K562 (cell line): ENCODE measurements around the gene SMAP2. TPM values are rescaled to one million over a fixed set of nuclear protein-coding genes. Genes with fewer than 3 reads are reported as not detected.
A peak's percentile ranks its signal among the peaks of the same experiment; 100 is the strongest.

Experiments
- ATAC-seq: fragments of 200-7000 bp; cut with Tn5 transposase; 3 replicates; pipeline ENCODE4 v1.9.1; 2020; ENCODE audit warnings: moderate library complexity
- BruUV-seq: library from RNA; stranded (reverse); fragments of 400-500 nt; replicated peaks from 2 replicates; lab custom pipeline; 2021; lab: Mats Ljungman, UMichigan
- CTCF ChIA-PET: fragments of 300-600 bp; formaldehyde crosslinking; extraction: SDS; loops from one replicate; lab custom pipeline; 2021; ENCODE audit warnings: low intra/inter-chr PET ratio; lab: Yijun Ruan, JAX
- POLR2A ChIA-PET: fragments of 300-600, 350-650 bp; sonication (Branson Sonifier 250); formaldehyde crosslinking; extraction: SDS; loops from one replicate; lab custom pipeline; 2021; ENCODE audit warnings: antibody characterized with exemption, inconsistent platforms; lab: Yijun Ruan, JAX
- DNase-seq, 4 experiments: peaks; one replicate each; pipeline versions ENCODE4 v3.0.0 to v3.0.0-alpha.2; 2011 to 2018; ENCODE audit warnings: low spot score in 3 of 4, mixed read lengths in 3 of 4; ENCODE audit errors: extremely low read depth in 1 of 4
- FAIRE-seq: peaks from 2 replicates; lab custom pipeline; 2011; peaks lifted over from hg19 to GRCh38; lab: Jason Lieb, UNC
- H2AFZ ChIP-seq: 2 replicates; pipeline ENCODE4 v1.6.0; 2011; ENCODE audit warnings: low read depth, low read length, control low read depth, inconsistent platforms
- H3K27ac ChIP-seq: fragments of 200-600 bp; 3 replicates; pipeline ENCODE4 v1.8.0; 2011; ENCODE audit warnings: low read depth, mild to moderate bottlenecking, control low read depth, inconsistent platforms, low read length, moderate library complexity, mixed read lengths; ENCODE audit errors: extremely low read depth
- H3K27me3 ChIP-seq, 2 experiments: fragments of 300-600 bp in 1 of 2; 2 replicates in 1 of 2; 3 replicates in 1 of 2; pipeline versions ENCODE4 v1.6.0 to v1.8.0; 2011; ENCODE audit warnings: inconsistent platforms in 2 of 2, low read length in 2 of 2, mild to moderate bottlenecking in 1 of 2, mixed read lengths in 1 of 2, moderate library complexity in 1 of 2; ENCODE audit not compliant: control insufficient read depth in 2 of 2, insufficient read depth in 2 of 2
- H3K36me3 ChIP-seq: fragments of 300-600 bp; 3 replicates; pipeline ENCODE4 v1.8.0; 2011; ENCODE audit warnings: mild to moderate bottlenecking, low read length, inconsistent platforms; ENCODE audit not compliant: control insufficient read depth, insufficient read depth
- H3K4me1 ChIP-seq, 2 experiments: fragments of 200-600 bp in 1 of 2; replicated peaks in 1 of 2; 2 replicates in 1 of 2; 3 replicates in 1 of 2; pipeline versions ENCODE4 v1.5.1 to v1.8.0; 2011; ENCODE audit warnings: inconsistent platforms in 2 of 2, low read length in 2 of 2, mild to moderate bottlenecking in 1 of 2, mixed read lengths in 1 of 2, moderate library complexity in 1 of 2; ENCODE audit not compliant: control insufficient read depth in 2 of 2, insufficient read depth in 2 of 2
- H3K4me2 ChIP-seq: 2 replicates; pipeline ENCODE4 v1.6.1; 2011; ENCODE audit warnings: low read length, control low read depth, inconsistent platforms, mixed read lengths; ENCODE audit not compliant: insufficient read depth
- H3K4me3 ChIP-seq: fragments of 200-600 bp; sonication (generic), shearing (Covaris generic); 2 replicates; pipeline ENCODE4 v1.5.1; 2016; ENCODE audit warnings: control low read depth, inconsistent platforms
- H3K79me2 ChIP-seq: fragments of 200-600 bp; 3 replicates; pipeline ENCODE4 v1.8.0; 2011; ENCODE audit warnings: low read length, inconsistent platforms; ENCODE audit not compliant: control insufficient read depth, insufficient read depth
- H3K9ac ChIP-seq, 2 experiments: 2 replicates each; pipeline versions ENCODE4 v1.6.0 to v1.6.1; 2011; ENCODE audit warnings: low read depth in 2 of 2, low read length in 2 of 2, control low read depth in 1 of 2, inconsistent platforms in 1 of 2, mild to moderate bottlenecking in 1 of 2, mixed read lengths in 1 of 2; ENCODE audit not compliant: insufficient read depth in 1 of 2
- H3K9me1 ChIP-seq: one replicate; pipeline ENCODE4 v1.6.0; 2011; ENCODE audit warnings: inconsistent platforms, mild to moderate bottlenecking, low read length, moderate library complexity; ENCODE audit not compliant: control insufficient read depth, insufficient read depth
- H3K9me3 ChIP-seq: replicated peaks from 2 replicates; pipeline ENCODE4 v1.5.1; 2011; ENCODE audit warnings: low read depth, low read length, inconsistent platforms; ENCODE audit not compliant: control insufficient read depth, insufficient read depth
- H4K20me1 ChIP-seq: replicated peaks from 2 replicates; pipeline ENCODE4 v1.6.1; 2011; ENCODE audit warnings: low read length, inconsistent platforms, mixed read lengths; ENCODE audit not compliant: control insufficient read depth, insufficient read depth
- ARID1B ChIP-seq: fragments of 450-650 bp; IDR thresholded peaks from 2 replicates; pipeline ENCODE4 v1.6.1; 2016; ENCODE audit warnings: antibody characterized with exemption, mild to moderate bottlenecking, inconsistent platforms
- CEBPB ChIP-seq: fragments of 450-650 bp; IDR thresholded peaks from 2 replicates; pipeline ENCODE4 v1.6.1; 2016; ENCODE audit warnings: missing genetic modification characterization, missing compliant biosample characterization
- COPS2 ChIP-seq: fragments of 450-650 bp; conservative IDR thresholded peaks from 2 replicates; pipeline ENCODE4 v1.6.1; 2016; ENCODE audit warnings: mild to moderate bottlenecking, moderate library complexity
- EP400 ChIP-seq: fragments of 450-650 bp; IDR thresholded peaks from 2 replicates; pipeline ENCODE4 v1.6.1; 2017; ENCODE audit warnings: antibody characterized with exemption, mild to moderate bottlenecking, moderate library complexity
- FIP1L1 ChIP-seq: fragments of 200-400 bp; formaldehyde crosslinking; IDR thresholded peaks from 2 replicates; pipeline ENCODE4 v1.6.1; 2018; ENCODE audit warnings: mild to moderate bottlenecking, low read depth, low read length; ENCODE audit not compliant: poor library complexity, severe bottlenecking
- HDAC2 ChIP-seq: fragments of 450-650 bp; IDR thresholded peaks from 2 replicates; pipeline ENCODE4 v1.6.1; 2016; ENCODE audit warnings: mild to moderate bottlenecking
- HEY1 ChIP-seq: fragments of 250-450 bp; sonication (Bioruptor Pico); IDR thresholded peaks from 2 replicates; pipeline ENCODE4 v1.5.0; 2020; ENCODE audit warnings: mild to moderate bottlenecking, moderate library complexity, borderline replicate concordance
- HOXB6 ChIP-seq: fragments of 250-450 bp; sonication (Bioruptor Pico); IDR thresholded peaks from 2 replicates; pipeline ENCODE4 v1.5.1; 2022; ENCODE audit warnings: mild to moderate bottlenecking, borderline replicate concordance
- MYC ChIP-seq, 2 experiments: fragments of 250-450 bp in 1 of 2; sonication (Bioruptor Pico) in 1 of 2; IDR thresholded peaks; 2 replicates each; pipeline versions ENCODE4 v1.5.1 to v1.6.1; 2012 to 2021; ENCODE audit warnings: low read depth in 2 of 2, borderline replicate concordance in 1 of 2, improper control_type of control experiment in 1 of 2, low read length in 1 of 2, mild to moderate bottlenecking in 1 of 2, moderate library complexity in 1 of 2
- NCOA1 ChIP-seq: fragments of 450-650 bp; IDR thresholded peaks from 2 replicates; pipeline ENCODE4 v1.6.1; 2016; ENCODE audit warnings: low read depth
- RAD51 ChIP-seq: fragments of 450-650 bp; IDR thresholded peaks from 2 replicates; pipeline ENCODE4 v1.7.1; 2016; ENCODE audit warnings: low read depth, mild to moderate bottlenecking, borderline replicate concordance
- RBM25 ChIP-seq: fragments of 200-400 bp; formaldehyde crosslinking; IDR thresholded peaks from 2 replicates; pipeline ENCODE4 v1.6.1; 2018; ENCODE audit warnings: low read length, low read depth, moderate library complexity; ENCODE audit not compliant: severe bottlenecking
- RCOR1 ChIP-seq, 2 experiments: IDR thresholded peaks; 2 replicates each; pipeline ENCODE4 v1.6.1; 2012; ENCODE audit warnings: low read depth in 2 of 2, low read length in 2 of 2, borderline replicate concordance in 1 of 2, improper control_type of control experiment in 1 of 2
- SNIP1 ChIP-seq: fragments of 450-650 bp; IDR thresholded peaks from 2 replicates; pipeline ENCODE4 v1.7.1; 2017; ENCODE audit warnings: low read depth, mild to moderate bottlenecking
- TAF9B ChIP-seq: fragments of 450-650 bp; IDR thresholded peaks from 2 replicates; pipeline ENCODE4 v1.6.1; 2018; ENCODE audit warnings: mild to moderate bottlenecking; ENCODE audit not compliant: partially characterized antibody
- TEAD1 ChIP-seq, 2 experiments: fragments of 450-650 bp in 1 of 2; sonication (generic) in 1 of 2; formaldehyde crosslinking; IDR thresholded peaks; 2 replicates each; pipeline versions ENCODE4 v1.4.0 to v1.8.0; 2020 to 2022; ENCODE audit warnings: mild to moderate bottlenecking in 2 of 2, missing genetic modification reagents in 1 of 2
- THAP7 ChIP-seq: fragments of 250-450 bp; sonication (Bioruptor Pico); IDR thresholded peaks from 2 replicates; pipeline ENCODE4 v1.5.0; 2021
- TRIM28 ChIP-seq: fragments of 450-650 bp; IDR thresholded peaks from 2 replicates; pipeline ENCODE4 v1.6.1; 2017
- ZBTB17 ChIP-seq: fragments of 450-650 bp; formaldehyde crosslinking; IDR thresholded peaks from 2 replicates; pipeline ENCODE4 v1.4.0; 2020; ENCODE audit warnings: mild to moderate bottlenecking
- ZNF384 ChIP-seq: IDR thresholded peaks from 2 replicates; pipeline ENCODE4 v1.6.1; 2012; ENCODE audit warnings: low read depth, low read length, improper control_type of control experiment
- in situ Hi-C: fragments of 300-500 bp; cut with MboI; formaldehyde crosslinking; loops from 4 replicates; pipeline ENCODE4 v1.15.0; 2018; ENCODE audit warnings: inconsistent platforms, mixed read lengths
- intact Hi-C: fragments of 100-400 bp; cut with micrococcal nuclease; formaldehyde crosslinking; loops from 2 replicates; pipeline ENCODE4 v1.14.2; 2022
- polyA plus RNA-seq, 8 experiments: library from polyadenylated mRNA; depleted of rRNA in 4 of 8; stranded (reverse) in 5 of 8; unstranded in 3 of 8; fragments of >200 nt; fragmentation: Nextera tagmentation in 2 of 8; fragmentation: Illumina TruSeq in 1 of 8; extraction: Ambion mirVana in 2 of 8; extraction: Trizol in 1 of 8; gene quantifications; 2 replicates each; pipeline versions ENCODE4 v1.2.1 to v1.2.3, GENCODE V29; 2011 to 2014; ENCODE audit warnings: inconsistent platforms in 1 of 8, missing spikeins in 1 of 8
- total RNA-seq, 7 experiments: library from RNA; depleted of rRNA in 6 of 7; stranded (reverse); fragments of >200 nt in 6 of 7; fragmentation: Illumina TruSeq in 2 of 7; extraction: Trizol in 2 of 7; gene quantifications; 2 replicates each; pipeline versions ENCODE4 v1.2.1 to v1.2.3, GENCODE V29; 2011 to 2021; ENCODE audit warnings: low replicate concordance in 1 of 7
- TF ChIP-seq, protein P1 (sequence below): IDR thresholded peaks from 2 replicates; pipeline ENCODE4 v1.6.1; 2011; ENCODE audit not compliant: insufficient read length; ENCODE audit errors: extremely low read depth

Gene SMAP2
- total and polyA plus RNA-seq, 9 of the 15 experiments (the other 6 are each of a cell fraction or from before 2014, with no cell fraction given), result 38.7 to 212 (median 94.1) TPM

DNA sequence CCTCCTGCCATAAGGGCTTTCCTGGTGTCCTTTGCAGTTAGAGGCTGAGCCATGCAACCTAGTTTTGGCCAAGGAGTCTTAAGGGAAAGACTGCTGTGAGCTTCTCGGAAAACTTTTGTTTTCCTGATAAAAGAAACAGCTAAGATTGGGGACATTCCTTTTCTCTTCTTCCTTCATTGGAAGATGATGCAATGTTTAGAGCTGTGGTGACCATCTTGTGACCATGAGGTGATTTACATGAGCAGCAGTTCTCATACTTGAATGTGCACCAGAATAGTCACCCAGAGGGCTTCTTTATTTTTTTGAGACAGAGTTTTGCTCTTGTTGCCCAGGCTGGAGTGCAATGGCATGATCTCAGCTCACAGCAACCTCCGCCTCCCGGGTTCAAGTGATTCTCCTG is 20.4 kb upstream of the SMAP2 start (continued):
- TF ChIP-seq SNIP1 (no peak), COPS2 (no peak), RBM25 (peak; percentile 71), EP400 (peak; percentile 26; the same call in 1 of the 2 replicates), MYC (IDR thresholded peaks at IDR 0.05; ENCODE audit: low read depth, low read length) (0 out of 2 replicates have a peak, but pooled peaks have one; percentile 19), MYC (CRISPR knock-in tag; IDR thresholded peaks at IDR 0.05; ENCODE audit: borderline replicate concordance, low read depth) (no peak), CEBPB (tag) (peak; percentile 66; the same call in 1 of the 2 replicates)
- TF ChIP-seq, protein P1, sequence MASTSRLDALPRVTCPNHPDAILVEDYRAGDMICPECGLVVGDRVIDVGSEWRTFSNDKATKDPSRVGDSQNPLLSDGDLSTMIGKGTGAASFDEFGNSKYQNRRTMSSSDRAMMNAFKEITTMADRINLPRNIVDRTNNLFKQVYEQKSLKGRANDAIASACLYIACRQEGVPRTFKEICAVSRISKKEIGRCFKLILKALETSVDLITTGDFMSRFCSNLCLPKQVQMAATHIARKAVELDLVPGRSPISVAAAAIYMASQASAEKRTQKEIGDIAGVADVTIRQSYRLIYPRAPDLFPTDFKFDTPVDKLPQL, result no peak

DNA sequence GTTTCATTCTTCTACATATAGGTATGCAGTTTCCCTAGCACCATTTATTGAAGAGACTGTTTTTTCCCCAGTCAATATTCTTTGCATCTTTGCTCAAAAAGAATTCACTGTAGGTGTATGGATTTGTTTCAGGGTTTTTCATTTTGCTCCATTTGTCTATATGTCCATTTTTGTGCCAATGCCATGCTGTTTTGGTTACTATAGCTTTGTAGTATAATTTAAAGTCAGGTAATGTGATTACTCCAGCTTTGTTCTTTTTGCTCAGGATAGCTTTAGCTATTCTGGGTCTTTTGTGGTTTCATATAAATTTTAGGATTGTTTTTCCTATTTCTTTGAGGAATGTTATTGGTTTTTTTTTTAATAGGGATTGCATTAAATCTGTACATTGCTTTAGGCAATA is 15.9 kb upstream of the SMAP2 start:
- no peak for ATAC-seq
- CTCF ChIA-PET, result no interaction called here
- Histone ChIP-seq H3K27me3 (no peaks in the 10 kb centered on the region), H3K9ac (no peak overlapping the region), H4K20me1 (no peaks in the 10 kb centered on the region), H3K4me3 (no peak overlapping the region), H3K9me1 (no peaks in the 10 kb centered on the region), H3K9me3 (no peaks in the 10 kb centered on the region), H3K27ac (no peak overlapping the region), H3K79me2 (no peaks in the 10 kb centered on the region), H3K4me2 (no peak overlapping the region), H2AFZ (no peak overlapping the region), H3K36me3 (no peaks in the 10 kb centered on the region), H3K4me1 (no peaks in the 10 kb centered on the region; a peak in 1 of 5 replicates)
- intact Hi-C loops, result no loop called here
- POLR2A ChIA-PET, result no interaction called here
- no peak for FAIRE-seq
- no peak for DNase-seq
- in situ Hi-C loops, result no loop called here
- no TSS peak for BruUV-seq
- no peak for TF ChIP-seq TEAD1 (CRISPR knock-in tag; IDR thresholded peaks at IDR 0.05)
- TF ChIP-seq TAF9B, result no peak
- no peak for TF ChIP-seq HEY1 (CRISPR knock-in tag)
- TF ChIP-seq NCOA1, result no peak
- TF ChIP-seq HOXB6 (CRISPR knock-in tag), result no peak
- TF ChIP-seq RCOR1 (IDR thresholded peaks at IDR 0.05; ENCODE audit: borderline replicate concordance in 1 of 2, low read depth in 2 of 2, low read length in 2 of 2), result peak in 1 of 2 experiments; percentile 35; a peak in 1 of 4 replicates
- no peak for TF ChIP-seq ARID1B
- no peak for TF ChIP-seq ZBTB17
- no peak for TF ChIP-seq FIP1L1
- no peak for TF ChIP-seq ZNF384
- peak; percentile 15; the same call in 1 of the 2 replicates for TF ChIP-seq RAD51
- no peak for TF ChIP-seq CEBPB (tag)
- no peak for TF ChIP-seq THAP7 (CRISPR knock-in tag)
- TF ChIP-seq HDAC2, result peak; percentile 75; the same call in 1 of the 2 replicates
- peak; percentile 98 for TF ChIP-seq TRIM28
